Measurements from ENCODE around the gene SMIM43.

- no peak for TF ChIP-seq CTCF (IDR thresholded peaks at IDR 0.05; ENCODE audit: extremely low read depth in 1 of 2, insufficient read depth in 1 of 2, low read depth in 1 of 2, low read length in 2 of 2)
- TF ChIP-seq EZH2 (IDR thresholded peaks at IDR 0.05; ENCODE audit: borderline replicate concordance, low read depth, low read length, severe bottlenecking) = no peak
- no peak for TF ChIP-seq POLR2A (IDR thresholded peaks at IDR 0.05; ENCODE audit: low read depth, low read length)
These were observed 26.0 kb downstream of the SMIM43 start for GRCh38 chr4:121738780-121739535.

Measured in endothelial cell of umbilical vein (primary cell).